ENCODE data around the gene CNST.

DNA sequence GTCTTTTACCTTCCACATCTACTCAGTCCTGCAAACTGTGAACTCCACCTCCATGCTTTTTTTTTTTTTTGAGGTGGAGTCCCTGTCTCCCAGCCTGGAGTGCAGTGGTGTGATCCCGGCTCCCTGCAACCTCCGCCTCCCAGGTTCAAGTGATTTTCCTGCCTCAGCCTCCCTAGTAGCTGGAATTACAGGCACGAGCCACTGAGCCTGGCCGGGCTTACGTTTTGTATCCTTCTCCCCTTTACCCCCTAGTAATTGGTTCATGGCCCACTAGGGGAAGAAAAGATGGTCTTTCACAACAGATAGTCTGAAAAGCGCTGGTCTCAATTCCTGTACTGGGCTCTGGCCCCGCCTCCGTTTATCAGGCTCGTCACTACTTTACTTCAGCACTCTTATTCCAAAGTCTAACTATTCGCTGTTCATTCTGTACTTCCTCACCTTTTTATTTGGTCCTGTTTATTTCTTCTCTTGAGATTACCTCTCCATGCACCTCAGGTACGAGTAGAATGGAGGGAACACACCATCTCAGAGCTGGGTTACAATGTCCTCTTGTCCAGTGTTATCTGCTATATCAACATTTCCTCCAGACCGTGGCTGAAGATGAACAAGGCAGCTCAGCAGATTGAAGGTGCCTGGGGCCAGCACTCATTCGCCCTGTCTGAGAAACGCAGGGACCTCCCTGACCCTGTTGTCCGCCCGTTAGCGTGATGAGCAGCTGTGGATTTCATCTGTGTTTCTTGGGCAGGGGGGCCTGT, 16.2 kb downstream of the CNST start:
- no peak for TF ChIP-seq POLR2A (IDR thresholded peaks at IDR 0.05)
- TF ChIP-seq, protein P1, sequence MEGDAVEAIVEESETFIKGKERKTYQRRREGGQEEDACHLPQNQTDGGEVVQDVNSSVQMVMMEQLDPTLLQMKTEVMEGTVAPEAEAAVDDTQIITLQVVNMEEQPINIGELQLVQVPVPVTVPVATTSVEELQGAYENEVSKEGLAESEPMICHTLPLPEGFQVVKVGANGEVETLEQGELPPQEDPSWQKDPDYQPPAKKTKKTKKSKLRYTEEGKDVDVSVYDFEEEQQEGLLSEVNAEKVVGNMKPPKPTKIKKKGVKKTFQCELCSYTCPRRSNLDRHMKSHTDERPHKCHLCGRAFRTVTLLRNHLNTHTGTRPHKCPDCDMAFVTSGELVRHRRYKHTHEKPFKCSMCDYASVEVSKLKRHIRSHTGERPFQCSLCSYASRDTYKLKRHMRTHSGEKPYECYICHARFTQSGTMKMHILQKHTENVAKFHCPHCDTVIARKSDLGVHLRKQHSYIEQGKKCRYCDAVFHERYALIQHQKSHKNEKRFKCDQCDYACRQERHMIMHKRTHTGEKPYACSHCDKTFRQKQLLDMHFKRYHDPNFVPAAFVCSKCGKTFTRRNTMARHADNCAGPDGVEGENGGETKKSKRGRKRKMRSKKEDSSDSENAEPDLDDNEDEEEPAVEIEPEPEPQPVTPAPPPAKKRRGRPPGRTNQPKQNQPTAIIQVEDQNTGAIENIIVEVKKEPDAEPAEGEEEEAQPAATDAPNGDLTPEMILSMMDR (IDR thresholded peaks at IDR 0.05), result no peak

All from lower leg skin (tissue), 3 donors.